ENCODE results near the gene JMJD8.

Gene JMJD8

DNA sequence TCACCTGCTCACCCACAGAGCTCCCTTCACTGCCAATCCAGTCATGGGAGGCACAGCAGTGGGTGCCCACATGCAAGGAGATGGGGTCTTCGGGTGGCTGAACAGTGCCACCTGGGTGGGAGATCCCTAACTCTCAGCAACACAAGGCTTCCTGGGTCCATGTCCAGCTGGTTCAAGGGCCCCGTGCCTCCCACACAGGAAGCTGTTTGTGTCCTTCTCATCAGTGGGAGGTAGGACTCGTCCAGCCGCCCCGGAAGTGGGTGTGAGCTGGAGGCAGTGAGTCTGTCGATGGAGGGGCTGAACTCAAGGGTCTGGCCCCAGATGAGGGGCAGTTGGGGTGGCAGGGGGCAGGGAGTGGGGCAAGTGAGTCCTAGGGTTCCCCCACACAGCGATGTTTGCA is 19.9 kb upstream of the JMJD8 start:
- no peak for TF ChIP-seq EZH2phosphoT487 (conservative IDR thresholded peaks at IDR 0.05; ENCODE audit: low read length)
- TF ChIP-seq, protein P1, sequence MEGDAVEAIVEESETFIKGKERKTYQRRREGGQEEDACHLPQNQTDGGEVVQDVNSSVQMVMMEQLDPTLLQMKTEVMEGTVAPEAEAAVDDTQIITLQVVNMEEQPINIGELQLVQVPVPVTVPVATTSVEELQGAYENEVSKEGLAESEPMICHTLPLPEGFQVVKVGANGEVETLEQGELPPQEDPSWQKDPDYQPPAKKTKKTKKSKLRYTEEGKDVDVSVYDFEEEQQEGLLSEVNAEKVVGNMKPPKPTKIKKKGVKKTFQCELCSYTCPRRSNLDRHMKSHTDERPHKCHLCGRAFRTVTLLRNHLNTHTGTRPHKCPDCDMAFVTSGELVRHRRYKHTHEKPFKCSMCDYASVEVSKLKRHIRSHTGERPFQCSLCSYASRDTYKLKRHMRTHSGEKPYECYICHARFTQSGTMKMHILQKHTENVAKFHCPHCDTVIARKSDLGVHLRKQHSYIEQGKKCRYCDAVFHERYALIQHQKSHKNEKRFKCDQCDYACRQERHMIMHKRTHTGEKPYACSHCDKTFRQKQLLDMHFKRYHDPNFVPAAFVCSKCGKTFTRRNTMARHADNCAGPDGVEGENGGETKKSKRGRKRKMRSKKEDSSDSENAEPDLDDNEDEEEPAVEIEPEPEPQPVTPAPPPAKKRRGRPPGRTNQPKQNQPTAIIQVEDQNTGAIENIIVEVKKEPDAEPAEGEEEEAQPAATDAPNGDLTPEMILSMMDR (IDR thresholded peaks at IDR 0.05; ENCODE audit: insufficient read depth, low read length, poor library complexity, severe bottlenecking) = no peak
- Histone ChIP-seq H3K9me2 (replicated peaks; ENCODE audit: insufficient read depth, low read length) (no peaks in the 10 kb centered on the region), H3F3A (ENCODE audit: insufficient read depth) (no peaks in the 10 kb centered on the region), H3K79me2 (ENCODE audit: insufficient read depth, low read length) (no peaks in the 10 kb centered on the region), H4K20me1 (ENCODE audit: low read depth, low read length) (no peaks in the 10 kb centered on the region), H3K27me3 (ENCODE audit: low read length) (no peaks in the 10 kb centered on the region), H3K4me3 (ENCODE audit: insufficient read depth, low read length, poor library complexity, severe bottlenecking) (no peak overlapping the region), H3K4me2 (ENCODE audit: low read depth, low read length, poor library complexity, severe bottlenecking) (no peak overlapping the region), H3K36me3 (ENCODE audit: low read length) (no peaks in the 10 kb centered on the region), H2AFZ (ENCODE audit: low read depth, low read length, severe bottlenecking) (no peak overlapping the region), H3K9ac (ENCODE audit: low read length) (no peak overlapping the region), H3K9me3 (ENCODE audit: insufficient read depth, low read length) (no peaks in the 10 kb centered on the region), H3K27ac (ENCODE audit: low read depth, low read length) (no peak overlapping the region)

DNA sequence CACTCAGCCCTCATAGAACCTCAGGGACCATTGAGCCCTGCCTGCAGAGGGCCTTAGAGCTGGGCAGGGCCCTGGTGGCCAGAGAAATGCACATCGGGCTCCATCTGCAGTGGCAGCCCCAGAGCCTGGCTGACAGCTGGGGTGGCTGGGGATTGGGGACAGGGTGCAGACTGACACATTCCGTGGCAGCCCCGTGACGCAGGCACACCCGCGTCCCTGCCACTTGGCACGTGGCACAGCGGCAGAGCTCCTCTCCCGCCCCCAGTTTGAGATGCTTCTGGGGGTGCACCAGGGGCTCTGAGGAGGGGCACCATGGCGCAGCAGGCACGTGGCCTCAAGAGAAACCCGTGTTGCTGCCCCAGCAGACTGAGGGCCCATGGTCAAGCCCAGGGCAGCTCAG is 19.3 kb upstream of the JMJD8 start:
- Histone ChIP-seq H3K9me3 (ENCODE audit: insufficient read depth, low read length) (no peaks in the 10 kb centered on the region), H3K36me3 (ENCODE audit: low read length) (no peaks in the 10 kb centered on the region), H3K4me3 (ENCODE audit: insufficient read depth, low read length, poor library complexity, severe bottlenecking) (no peak overlapping the region), H3K27me3 (ENCODE audit: low read length) (no peaks in the 10 kb centered on the region), H3K9ac (ENCODE audit: low read length) (no peak overlapping the region), H3K4me2 (ENCODE audit: low read depth, low read length, poor library complexity, severe bottlenecking) (no peak overlapping the region), H3K9me2 (replicated peaks; ENCODE audit: insufficient read depth, low read length) (no peaks in the 10 kb centered on the region), H3K27ac (ENCODE audit: low read depth, low read length) (no peak overlapping the region), H4K20me1 (ENCODE audit: low read depth, low read length) (no peaks in the 10 kb centered on the region), H3F3A (ENCODE audit: insufficient read depth) (no peaks in the 10 kb centered on the region), H3K79me2 (ENCODE audit: insufficient read depth, low read length) (no peaks in the 10 kb centered on the region), H2AFZ (ENCODE audit: low read depth, low read length, severe bottlenecking) (no peak overlapping the region)
- TF ChIP-seq EZH2phosphoT487 (conservative IDR thresholded peaks at IDR 0.05; ENCODE audit: low read length) = no peak
- TF ChIP-seq, protein P1 (IDR thresholded peaks at IDR 0.05; ENCODE audit: insufficient read depth, low read length, poor library complexity, severe bottlenecking) = no peak

DNA sequence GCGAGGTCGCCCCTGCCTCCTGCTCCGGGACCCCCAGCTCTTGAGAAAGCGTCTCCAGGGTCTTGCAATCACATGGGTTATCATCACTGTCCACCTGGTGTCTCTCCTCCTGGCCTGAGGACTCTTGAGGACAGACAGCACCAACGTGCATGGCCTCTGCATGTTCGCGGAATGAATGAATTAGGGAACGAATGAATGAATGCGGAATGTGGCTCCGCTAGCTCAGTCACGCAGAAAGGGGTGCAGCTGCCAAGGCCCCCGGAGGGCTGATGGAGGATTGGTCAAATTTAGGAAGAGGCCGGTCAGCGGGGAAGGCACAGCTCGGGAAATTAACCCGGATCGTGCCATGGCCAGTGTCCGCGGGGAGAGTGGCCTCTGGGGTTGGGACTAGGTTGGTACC is 18.2 kb upstream of the JMJD8 start:
- Histone ChIP-seq H3K27ac (ENCODE audit: low read depth, low read length) (no peak overlapping the region), H3F3A (ENCODE audit: insufficient read depth) (no peaks in the 10 kb centered on the region), H3K79me2 (ENCODE audit: insufficient read depth, low read length) (no peaks in the 10 kb centered on the region), H4K20me1 (ENCODE audit: low read depth, low read length) (no peaks in the 10 kb centered on the region), H3K27me3 (ENCODE audit: low read length) (no peaks in the 10 kb centered on the region), H2AFZ (ENCODE audit: low read depth, low read length, severe bottlenecking) (no peak overlapping the region), H3K36me3 (ENCODE audit: low read length) (no peaks in the 10 kb centered on the region), H3K9ac (ENCODE audit: low read length) (no peak overlapping the region), H3K9me2 (replicated peaks; ENCODE audit: insufficient read depth, low read length) (no peaks in the 10 kb centered on the region), H3K4me2 (ENCODE audit: low read depth, low read length, poor library complexity, severe bottlenecking) (no peak overlapping the region), H3K4me3 (ENCODE audit: insufficient read depth, low read length, poor library complexity, severe bottlenecking) (no peak overlapping the region), H3K9me3 (ENCODE audit: insufficient read depth, low read length) (no peaks in the 10 kb centered on the region)
- TF ChIP-seq, protein P1 (IDR thresholded peaks at IDR 0.05; ENCODE audit: insufficient read depth, low read length, poor library complexity, severe bottlenecking) = no peak
- no peak for TF ChIP-seq EZH2phosphoT487 (conservative IDR thresholded peaks at IDR 0.05; ENCODE audit: low read length)

All from SU-DHL-6 (cell line).